Stimulated activated CD4-positive, alpha-beta T cell treated with anti-CD3 and anti-CD28 coated beads, Interleukin-15, amount 100 ng/mL, for 1 hour (primary cell): Measurements from ENCODE around the gene NUP210.
"Not testable (repeated sequence)": the region's sequence is repeated elsewhere in the genome, so short reads cannot be mapped to it uniquely, and the experiment has no call there.

Experiments used
- DNase-seq, 2 donors: peaks; one replicate each; pipeline ENCODE4 v3.0.0-alpha.2; 2020; ENCODE audit warnings: low read depth in 1 of 2, low spot score in 1 of 2

NUP210 gene

GRCh38 chr3:13407926-13408325 is 12.2 kb downstream of the NUP210 start:
- DNase-seq = no peak

DNA sequence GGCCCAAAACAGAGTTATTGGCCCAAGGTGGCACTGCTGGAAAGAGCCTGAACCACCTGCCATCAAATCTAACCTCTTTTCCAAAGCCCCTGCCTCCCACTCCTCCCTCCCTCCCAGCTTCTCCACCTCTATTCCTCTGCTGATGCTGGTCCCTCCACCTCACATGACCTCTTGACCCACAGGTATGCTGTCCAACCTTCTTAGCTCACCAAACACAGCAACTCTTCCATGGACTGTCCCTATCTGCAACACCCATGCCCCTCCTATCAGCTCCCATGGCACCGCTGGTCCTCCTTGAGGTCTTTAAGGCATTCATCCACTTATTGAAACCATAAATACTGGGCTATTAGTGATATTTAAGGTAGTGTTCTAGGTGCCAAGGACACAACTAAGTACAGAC is 12.6 kb downstream of the NUP210 start:
- no peak for DNase-seq

DNA sequence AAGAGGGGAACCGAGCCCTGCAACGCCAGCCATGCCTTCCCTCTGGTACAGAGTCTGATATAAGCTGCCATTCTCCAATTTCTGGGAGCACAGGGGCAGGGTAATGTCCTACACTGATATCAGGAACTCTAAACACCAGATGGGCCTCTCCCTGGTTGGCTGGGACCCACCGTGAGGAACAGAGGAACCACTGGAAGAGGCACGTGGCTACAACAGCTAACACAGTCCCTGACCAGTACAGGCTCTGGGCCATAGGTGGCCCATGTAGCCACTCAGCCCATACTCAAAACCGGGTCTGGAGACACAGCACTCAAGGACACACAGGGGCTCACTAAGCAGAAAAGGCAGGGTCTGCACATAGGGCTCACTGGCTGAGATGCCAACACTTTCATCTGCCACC is 13.9 kb downstream of the NUP210 start:
- no peak for DNase-seq

DNA sequence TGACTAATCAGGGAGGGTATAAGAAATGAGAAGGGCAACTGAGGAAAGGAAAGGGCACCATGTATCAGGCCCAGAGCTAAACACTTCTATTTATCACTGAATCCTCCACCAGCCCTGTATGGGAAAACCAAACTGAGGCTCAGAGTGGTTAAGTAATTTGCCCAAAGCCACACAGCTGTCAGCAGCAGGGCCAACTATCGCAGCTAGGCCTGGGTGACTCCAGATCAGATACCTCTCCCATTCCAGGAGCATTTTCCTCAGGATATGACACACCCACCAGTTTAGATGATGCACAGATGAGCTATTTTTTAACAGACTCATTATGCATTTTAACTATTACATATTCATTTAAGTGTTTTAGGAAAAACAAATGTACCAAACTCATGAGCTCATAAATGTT is 14.5 kb downstream of the NUP210 start:
- no peak for DNase-seq

- DNase-seq = no peak
Observed at GRCh38 chr3:13404626-13405452, 15.3 kb downstream of the NUP210 start.

DNA sequence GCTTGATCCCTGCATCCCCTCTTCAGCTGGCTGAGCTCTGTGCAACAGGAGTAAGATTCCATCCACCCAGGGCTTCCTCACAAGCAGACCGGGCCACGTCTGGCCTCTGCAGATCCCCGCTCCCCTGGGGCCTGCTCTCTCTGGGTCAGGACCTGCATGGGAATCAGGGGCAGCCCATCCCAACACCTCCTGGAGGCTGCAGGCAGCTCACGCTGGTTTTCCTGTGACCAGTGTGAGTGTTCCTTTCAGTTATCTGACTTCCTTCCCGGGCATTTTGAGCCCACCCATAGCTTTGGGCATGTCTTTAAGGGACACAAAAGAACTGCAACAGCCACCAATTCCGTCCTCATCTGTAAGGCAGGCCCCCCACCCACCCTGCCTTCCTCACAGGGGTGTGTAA is 16.3 kb downstream of the NUP210 start:
- no peak for DNase-seq

DNA sequence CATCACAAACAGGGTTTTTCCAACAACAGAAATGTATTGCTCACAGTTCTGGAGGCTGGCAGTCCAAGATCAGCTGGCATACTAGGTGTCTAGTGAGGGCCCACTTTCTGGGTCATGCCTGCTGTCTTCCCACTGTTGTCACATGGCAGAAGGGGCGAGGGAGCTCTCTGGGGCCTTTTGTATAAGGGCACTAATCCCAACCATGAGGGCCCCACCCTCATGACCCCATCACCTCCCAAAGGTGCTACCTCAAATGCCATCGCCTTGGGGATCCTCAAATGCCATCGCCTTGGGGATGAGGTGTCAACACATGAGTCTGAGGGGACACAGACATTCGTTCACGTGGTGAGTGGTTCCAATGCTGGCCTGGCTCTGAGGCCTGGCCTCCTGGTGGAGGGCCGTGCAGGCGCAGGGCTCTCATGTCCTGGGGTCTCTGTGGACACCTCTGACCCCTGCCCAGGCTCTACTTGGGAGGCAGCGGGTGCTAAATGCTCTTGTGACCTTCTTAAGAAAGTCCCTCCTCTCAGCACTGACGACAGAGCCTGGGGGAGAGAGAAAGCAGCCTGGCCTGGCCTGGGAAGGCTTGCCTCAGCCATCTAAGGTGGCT is 16.8 kb downstream of the NUP210 start:
- no peak for DNase-seq

DNA sequence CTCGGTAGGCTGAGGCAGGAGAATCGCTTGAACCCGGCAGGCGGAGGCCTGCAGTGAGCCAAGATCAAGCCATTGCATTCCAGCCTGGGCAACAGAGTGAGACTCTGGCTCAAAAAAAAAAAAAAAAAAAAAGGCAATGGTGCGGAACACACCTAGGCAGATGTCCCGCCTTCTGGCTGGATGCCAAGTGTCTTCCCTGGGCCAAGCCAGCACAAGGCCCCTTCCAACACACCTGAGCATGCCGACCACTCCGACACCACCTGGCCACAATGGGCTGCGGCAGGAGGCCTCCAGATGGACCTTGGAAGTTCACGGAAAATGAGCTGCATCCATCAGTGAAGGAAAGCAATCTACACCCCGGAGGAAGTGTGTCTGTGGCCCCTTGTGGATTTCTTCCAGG is 19.0 kb downstream of the NUP210 start:
- DNase-seq = no peak

DNA sequence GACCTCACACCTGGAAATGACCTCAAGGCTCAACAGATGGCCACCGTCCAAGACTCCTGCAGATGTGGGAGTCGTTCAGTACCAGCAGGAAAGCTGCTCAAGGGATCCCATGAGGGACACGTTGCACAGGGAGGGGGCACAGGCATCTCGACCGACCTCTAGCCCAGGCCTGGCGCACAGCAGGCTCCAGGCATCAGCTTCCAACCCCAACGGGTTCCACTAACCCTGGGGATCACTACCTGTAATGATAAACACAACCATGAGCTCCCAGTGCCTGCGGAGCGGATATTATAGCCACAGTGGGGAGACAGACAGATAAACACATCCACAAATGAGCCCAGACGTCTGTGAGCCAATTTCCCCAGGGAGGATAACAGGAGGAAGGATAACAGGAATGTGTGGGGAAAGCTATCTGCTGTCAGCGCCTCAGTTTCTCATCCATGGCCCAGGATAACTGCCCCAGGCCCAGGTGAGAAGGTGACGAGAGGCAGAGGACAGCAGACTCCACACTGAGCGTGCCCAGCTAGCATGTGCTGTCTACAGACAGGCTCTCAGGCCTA is 19.9 kb downstream of the NUP210 start:
- DNase-seq = no peak

DNA sequence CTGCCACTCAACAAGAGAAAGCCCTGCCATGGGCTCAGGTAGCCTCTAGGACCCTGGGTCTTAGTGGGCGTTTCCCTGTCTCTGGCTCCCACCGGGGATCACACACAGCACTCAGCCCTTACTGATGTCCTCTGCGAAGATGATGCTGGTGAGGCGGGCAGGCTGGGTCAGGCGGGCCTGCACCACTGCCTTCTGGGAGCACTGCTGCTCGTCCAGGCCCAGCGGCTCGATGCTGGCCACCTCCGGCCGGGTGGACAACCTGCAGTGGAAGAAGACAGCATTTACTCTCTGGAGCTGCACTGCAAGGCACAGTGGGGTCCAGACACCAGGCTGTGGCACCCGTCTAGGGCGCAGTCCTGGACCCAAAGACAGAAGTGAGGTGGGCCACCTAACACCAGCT is 20.5 kb downstream of the NUP210 start:
- DNase-seq = no peak

- DNase-seq = no peak
Observed at GRCh38 chr3:13397316-13397715, 22.8 kb downstream of the NUP210 start.

DNA sequence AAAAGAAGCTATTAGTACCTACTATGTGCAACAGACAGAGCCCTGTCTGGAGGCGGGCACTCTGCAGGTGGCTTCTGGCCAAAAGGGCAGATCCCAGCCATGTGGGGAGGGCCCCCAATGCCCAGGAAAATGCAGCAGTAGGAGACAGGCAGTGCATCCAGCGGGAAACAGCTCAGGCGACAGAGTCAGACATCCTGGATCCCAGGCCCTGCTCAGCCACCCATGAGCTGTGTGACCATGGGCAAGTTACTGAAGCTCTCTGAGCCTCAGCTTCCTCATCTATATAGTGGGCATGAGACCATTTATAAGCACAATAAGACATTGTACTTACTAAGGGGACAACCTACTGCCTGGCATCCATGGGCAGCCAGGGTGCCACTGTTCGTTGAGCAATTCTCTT is 25.8 kb downstream of the NUP210 start:
- no peak for DNase-seq

- DNase-seq = no peak
Observed at GRCh38 chr3:13393427-13394360, 26.4 kb downstream of the NUP210 start.

DNA sequence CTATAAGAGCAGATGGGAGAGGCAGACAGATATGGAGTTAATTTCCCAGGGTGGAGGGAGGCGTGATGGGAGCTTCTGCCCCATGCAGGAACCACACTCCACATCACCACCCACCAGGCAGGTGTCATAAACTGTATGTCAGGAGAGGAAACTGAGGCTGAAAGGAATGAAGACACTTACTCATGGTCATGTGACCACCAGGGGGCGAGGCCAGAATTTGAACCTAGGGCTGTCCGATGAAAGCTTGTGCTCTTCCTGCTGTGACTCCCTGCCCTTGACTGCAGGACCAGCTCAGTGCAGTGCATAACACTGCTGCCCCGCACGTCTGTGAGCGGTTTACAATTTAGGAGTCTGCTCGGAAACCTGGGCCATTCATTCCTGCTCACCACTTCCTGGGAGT is 28.8 kb downstream of the NUP210 start:
- DNase-seq = no peak

GRCh38 chr3:13389378-13389777 is 30.7 kb downstream of the NUP210 start:
- DNase-seq = no peak

- no peak for DNase-seq
Observed at GRCh38 chr3:13388816-13389215, 31.3 kb downstream of the NUP210 start.

DNA sequence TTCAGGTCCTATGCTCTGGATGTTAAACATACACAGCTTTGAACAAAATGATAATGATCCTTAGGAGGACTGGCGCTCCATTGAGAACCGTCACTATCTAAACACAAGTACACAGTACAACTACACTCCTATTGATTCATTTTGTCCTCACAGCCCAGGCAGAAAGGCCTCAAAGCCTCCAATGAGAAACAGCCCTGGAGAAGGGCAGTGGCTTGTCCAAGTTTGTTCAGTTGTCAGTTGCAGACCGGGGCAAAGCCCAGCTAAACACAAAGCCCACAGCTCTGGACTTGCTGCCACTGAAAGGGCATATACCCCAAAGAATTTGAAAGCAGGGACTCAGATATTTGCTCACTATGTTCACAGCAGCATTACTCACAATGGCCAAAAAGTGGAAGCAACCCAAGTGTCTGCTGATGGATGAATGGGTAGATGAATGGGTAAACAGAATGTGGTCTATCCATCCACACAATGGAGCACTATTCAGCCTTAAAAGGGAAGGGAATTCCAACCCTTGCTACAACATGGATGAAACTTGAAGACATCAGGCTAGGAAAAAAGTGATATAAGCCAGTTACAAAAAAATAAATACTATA is 34.7 kb downstream of the NUP210 start:
- DNase-seq = no peak

DNA sequence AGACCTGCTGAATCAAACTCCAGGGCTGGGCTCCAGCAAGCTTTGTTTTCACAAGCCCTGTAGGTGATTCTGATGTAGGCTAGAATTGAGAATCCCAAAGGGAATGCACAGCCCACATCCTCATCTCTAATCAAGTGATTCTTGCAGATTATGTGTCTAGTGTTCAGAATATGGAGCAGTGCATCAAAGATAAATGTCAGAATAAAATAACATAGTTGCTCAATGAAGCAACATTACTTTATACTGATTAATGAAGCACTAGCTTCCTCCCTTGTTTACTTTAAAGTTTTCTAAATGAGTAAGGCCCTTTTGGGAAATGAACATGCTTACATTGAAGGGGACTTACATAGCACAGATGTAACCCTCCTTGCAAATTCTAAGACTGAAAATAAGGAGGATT is 39.2 kb downstream of the NUP210 start:
- no peak for DNase-seq

GRCh38 chr3:13379201-13379830 is 40.8 kb downstream of the NUP210 start:
- DNase-seq = no peak

DNA sequence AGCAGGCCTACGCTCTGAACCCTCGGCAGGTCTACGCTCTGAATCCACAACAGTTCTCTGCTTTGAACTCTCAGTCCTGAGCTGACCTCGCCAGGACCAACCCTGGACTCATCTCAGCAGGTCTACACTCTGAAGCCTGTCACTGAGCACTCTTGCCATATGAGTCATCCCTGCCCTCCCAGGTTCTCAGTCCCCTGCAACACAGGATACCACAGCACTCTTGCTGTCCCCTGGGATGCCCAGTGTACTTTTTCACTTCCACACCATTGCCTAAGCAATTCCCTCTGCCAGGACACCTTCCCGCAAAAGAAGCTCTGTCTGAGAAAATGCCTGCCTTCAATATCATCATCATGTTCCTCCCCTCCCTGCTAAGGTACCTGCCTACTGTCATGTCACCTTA is 42.0 kb downstream of the NUP210 start:
- no peak for DNase-seq

- not testable (repeated sequence) for DNase-seq
Observed at GRCh38 chr3:13377741-13378140, 42.4 kb downstream of the NUP210 start.
